PC-9 (cell line): ENCODE measurements around the gene DISC1. TPM values are rescaled to one million over a fixed set of nuclear protein-coding genes. Genes with fewer than 3 reads are reported as not detected.

Experiments used
- BruUV-seq: library from RNA; stranded (reverse); fragments of 400-500 nt; replicated peaks from 2 replicates; lab custom pipeline; 2021; lab: Mats Ljungman, UMichigan
- CTCF ChIA-PET: fragments of 300-600 bp; sonication (Branson Sonifier 250); formaldehyde crosslinking; loops from one replicate; lab custom pipeline; 2022; ENCODE audit warnings: antibody characterized with exemption; lab: Charles Lee
- POLR2A ChIA-PET: fragments of 300-600 bp; sonication (Branson Sonifier 250); formaldehyde crosslinking; loops from one replicate; lab custom pipeline; 2022; ENCODE audit warnings: antibody characterized with exemption; ENCODE audit not compliant: unreplicated experiment; lab: Charles Lee
- DNase-seq, 2 experiments: peaks; one replicate each; pipeline versions ENCODE4 v3.0.0 to v3.0.0-alpha.2; 2015 to 2022; ENCODE audit warnings: mixed read lengths in 1 of 2
- H2AFZ ChIP-seq: fragments of 200-600 bp; sonication (generic); 2 replicates; pipeline ENCODE4 v1.8.1; 2017; ENCODE audit warnings: antibody characterized with exemption
- H3F3A ChIP-seq: fragments of 200-600 bp; sonication (generic); 2 replicates; pipeline ENCODE4 v1.8.1; 2017; ENCODE audit warnings: antibody characterized with exemption, mild to moderate bottlenecking, low read depth; ENCODE audit not compliant: insufficient read depth
- H3K27ac ChIP-seq: fragments of 200-600 bp; sonication (generic); 2 replicates; pipeline ENCODE4 v1.6.1; 2016; ENCODE audit warnings: mixed run types
- H3K27me3 ChIP-seq: fragments of 200-600 bp; sonication (generic); 2 replicates; pipeline ENCODE4 v1.6.1; 2016; ENCODE audit warnings: low read depth, mixed run types; ENCODE audit not compliant: insufficient read depth
- H3K36me3 ChIP-seq: fragments of 200-600 bp; sonication (generic); 2 replicates; pipeline ENCODE4 v1.6.1; 2016; ENCODE audit warnings: low read depth, mixed run types
- H3K4me1 ChIP-seq: fragments of 200-600 bp; sonication (generic); replicated peaks from 2 replicates; pipeline ENCODE4 v1.6.1; 2016; ENCODE audit warnings: mixed run types; ENCODE audit not compliant: insufficient read depth
- H3K4me2 ChIP-seq: fragments of 200-600 bp; sonication (generic); 2 replicates; pipeline ENCODE4 v1.6.1; 2017; ENCODE audit warnings: mixed run types
- H3K4me3 ChIP-seq: fragments of 200-600 bp; sonication (generic); 2 replicates; pipeline ENCODE4 v1.6.1; 2016; ENCODE audit warnings: mixed run types
- H3K79me2 ChIP-seq: fragments of 200-600 bp; sonication (generic); 2 replicates; pipeline ENCODE4 v1.6.1; 2017; ENCODE audit warnings: low read depth, mixed run types
- H3K9me2 ChIP-seq: fragments of 200-600 bp; sonication (generic); 2 replicates; pipeline ENCODE4 v1.8.1; 2017; ENCODE audit warnings: mild to moderate bottlenecking; ENCODE audit not compliant: insufficient read depth
- H3K9me3 ChIP-seq: fragments of 200-600 bp; sonication (generic); 2 replicates; pipeline ENCODE4 v1.8.1; 2016; ENCODE audit warnings: low read depth; ENCODE audit not compliant: insufficient read depth
- H4K20me1 ChIP-seq: fragments of 200-600 bp; sonication (generic); 2 replicates; pipeline ENCODE4 v1.8.1; 2017; ENCODE audit not compliant: insufficient read depth
- EZH2 ChIP-seq: fragments of 200-600 bp; sonication (generic); IDR thresholded peaks from 2 replicates; pipeline ENCODE4 v1.8.0; 2017; ENCODE audit warnings: antibody characterized with exemption, low read depth
- intact Hi-C: fragments of 100-400 bp; cut with micrococcal nuclease; formaldehyde crosslinking; loops from one replicate; pipeline ENCODE4 v1.10.0; 2022; ENCODE audit not compliant: unreplicated experiment
- total RNA-seq: library from RNA; stranded (reverse); gene quantifications from 2 replicates; pipeline ENCODE4 v1.2.3, GENCODE V29; 2021
- TF ChIP-seq, protein P1 (sequence below): fragments of 200-600 bp; sonication (generic); conservative IDR thresholded peaks from 2 replicates; pipeline ENCODE4 v1.6.1; 2017; ENCODE audit warnings: mixed run types, antibody characterized with exemption, mild to moderate bottlenecking, moderate library complexity

DISC1 gene
- total RNA-seq, 1 experiment from 2014 or later = 7.4 TPM

DNA sequence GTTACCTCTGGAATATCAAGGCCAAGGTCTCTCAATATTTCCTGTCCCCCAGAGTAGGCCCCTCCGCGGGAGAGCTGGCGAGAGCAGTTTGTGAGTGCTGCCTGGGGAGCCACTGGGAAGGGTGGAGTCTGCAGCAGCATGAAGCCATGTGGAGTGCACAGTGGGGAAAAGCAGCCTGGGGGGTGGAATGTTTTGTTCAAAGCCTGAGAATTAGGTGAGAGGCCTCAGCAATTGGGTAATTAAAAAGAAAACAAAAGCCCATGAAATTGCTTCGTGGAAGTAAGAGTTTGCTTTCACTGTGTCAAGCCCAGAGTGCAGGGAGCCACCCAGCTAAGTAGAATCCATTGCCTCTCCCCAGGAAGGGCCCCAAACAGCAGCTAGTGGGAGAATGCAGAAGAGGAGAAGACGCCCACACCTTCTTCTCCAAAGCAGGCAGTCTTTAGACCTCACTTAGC, 30.2 kb upstream of the DISC1 start:
- Histone ChIP-seq H3F3A (no peaks in the 10 kb centered on the region), H3K27me3 (no peaks in the 10 kb centered on the region), H3K4me1 (no peaks in the 10 kb centered on the region), H3K36me3 (no peaks in the 10 kb centered on the region), H2AFZ (no peak overlapping the region), H3K9me3 (no peaks in the 10 kb centered on the region), H3K27ac (no peak overlapping the region), H3K4me3 (no peak overlapping the region), H4K20me1 (no peaks in the 10 kb centered on the region; the same call in 1 of the 2 replicates), H3K79me2 (no peaks in the 10 kb centered on the region), H3K9me2 (no peaks in the 10 kb centered on the region), H3K4me2 (no peak overlapping the region)
- DNase-seq = peak in 1 of 2 experiments; percentile 34
- POLR2A ChIA-PET = no interaction called here
- no TSS peak for BruUV-seq
- CTCF ChIA-PET = no interaction called here
- intact Hi-C loops = no loop called here
- TF ChIP-seq, protein P1, sequence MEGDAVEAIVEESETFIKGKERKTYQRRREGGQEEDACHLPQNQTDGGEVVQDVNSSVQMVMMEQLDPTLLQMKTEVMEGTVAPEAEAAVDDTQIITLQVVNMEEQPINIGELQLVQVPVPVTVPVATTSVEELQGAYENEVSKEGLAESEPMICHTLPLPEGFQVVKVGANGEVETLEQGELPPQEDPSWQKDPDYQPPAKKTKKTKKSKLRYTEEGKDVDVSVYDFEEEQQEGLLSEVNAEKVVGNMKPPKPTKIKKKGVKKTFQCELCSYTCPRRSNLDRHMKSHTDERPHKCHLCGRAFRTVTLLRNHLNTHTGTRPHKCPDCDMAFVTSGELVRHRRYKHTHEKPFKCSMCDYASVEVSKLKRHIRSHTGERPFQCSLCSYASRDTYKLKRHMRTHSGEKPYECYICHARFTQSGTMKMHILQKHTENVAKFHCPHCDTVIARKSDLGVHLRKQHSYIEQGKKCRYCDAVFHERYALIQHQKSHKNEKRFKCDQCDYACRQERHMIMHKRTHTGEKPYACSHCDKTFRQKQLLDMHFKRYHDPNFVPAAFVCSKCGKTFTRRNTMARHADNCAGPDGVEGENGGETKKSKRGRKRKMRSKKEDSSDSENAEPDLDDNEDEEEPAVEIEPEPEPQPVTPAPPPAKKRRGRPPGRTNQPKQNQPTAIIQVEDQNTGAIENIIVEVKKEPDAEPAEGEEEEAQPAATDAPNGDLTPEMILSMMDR = no peak
- no peak for TF ChIP-seq EZH2

DNA sequence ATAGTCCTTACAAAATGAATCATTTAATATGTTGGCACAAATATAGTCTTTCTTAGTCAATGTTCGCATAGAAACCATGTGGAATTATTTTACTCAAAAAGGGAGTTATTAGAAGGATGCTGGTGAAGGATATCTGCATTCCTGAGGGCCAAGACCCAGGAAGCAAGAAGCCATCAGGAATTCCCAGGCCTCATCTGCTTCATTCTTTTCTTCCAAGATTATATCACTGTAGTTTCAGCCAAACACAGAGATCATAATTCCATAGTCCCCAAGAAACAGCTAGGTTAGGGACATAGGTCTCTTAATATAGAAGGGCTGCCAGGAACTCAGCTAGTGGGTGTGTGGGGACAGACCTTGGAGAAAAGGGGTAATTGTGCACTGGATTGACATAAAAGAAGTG, 28.6 kb upstream of the DISC1 start:
- intact Hi-C loops = no loop called here
- no peak for DNase-seq
- H3K4me3 ChIP-seq = no peak overlapping the region
- no peaks in the 10 kb centered on the region for H3K4me1 ChIP-seq
- H3K9me3 ChIP-seq = no peaks in the 10 kb centered on the region
- TF ChIP-seq, protein P1 = no peak
- TF ChIP-seq EZH2 = no peak
- no peaks in the 10 kb centered on the region for H3K79me2 ChIP-seq
- no peaks in the 10 kb centered on the region for H3K36me3 ChIP-seq
- CTCF ChIA-PET = no interaction called here
- POLR2A ChIA-PET = no interaction called here
- no peak overlapping the region for H2AFZ ChIP-seq
- H3K4me2 ChIP-seq = no peak overlapping the region
- no peaks in the 10 kb centered on the region for H3F3A ChIP-seq
- no peak overlapping the region for H3K27ac ChIP-seq
- no TSS peak for BruUV-seq
- no peaks in the 10 kb centered on the region for H3K27me3 ChIP-seq
- no peaks in the 10 kb centered on the region; the same call in 1 of the 2 replicates for H4K20me1 ChIP-seq
- no peaks in the 10 kb centered on the region for H3K9me2 ChIP-seq

DNA sequence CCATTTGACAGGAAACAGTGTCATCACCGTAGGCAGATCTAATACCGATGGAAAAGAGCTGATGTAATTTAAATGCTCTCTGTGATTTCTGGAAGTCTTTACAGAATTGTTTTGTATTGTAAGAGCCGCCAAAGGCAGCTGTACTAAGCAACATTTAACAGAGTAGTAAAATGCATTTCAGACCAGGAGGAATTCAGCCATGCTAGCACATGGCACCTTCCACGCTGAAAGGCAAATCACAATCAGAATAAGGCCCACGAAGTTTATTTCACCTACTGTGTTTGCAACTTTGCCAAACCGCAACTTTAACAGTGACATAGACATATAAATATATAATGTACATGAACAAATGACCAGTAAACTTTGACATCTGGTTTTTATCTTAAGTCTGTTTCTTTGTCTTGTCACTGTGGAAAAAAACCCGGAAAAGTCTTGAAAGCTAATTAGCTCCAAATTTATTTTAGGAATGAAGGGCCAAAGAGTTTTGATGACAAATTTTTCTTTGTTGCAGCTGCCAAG, 26.1 kb upstream of the DISC1 start:
- Histone ChIP-seq H3K4me3 (no peak overlapping the region), H4K20me1 (no peaks in the 10 kb centered on the region; the same call in 1 of the 2 replicates), H3K4me2 (no peak overlapping the region), H2AFZ (no peak overlapping the region), H3K27ac (no peak overlapping the region), H3F3A (no peaks in the 10 kb centered on the region), H3K9me2 (no peaks in the 10 kb centered on the region), H3K79me2 (no peaks in the 10 kb centered on the region), H3K36me3 (no peaks in the 10 kb centered on the region), H3K9me3 (no peaks in the 10 kb centered on the region), H3K4me1 (no peaks in the 10 kb centered on the region; the same call in 1 of the 2 replicates), H3K27me3 (no peaks in the 10 kb centered on the region)
- ChIA-PET CTCF (no interaction called here), POLR2A (no interaction called here)
- TF ChIP-seq, protein P1 = no peak
- TF ChIP-seq EZH2 = no peak
- no TSS peak for BruUV-seq
- DNase-seq = no peak
- intact Hi-C loops = loop anchor here (5.0 to 10.0 kb wide), 3 partner anchors 388 to 966 kb away; no protein-coding TSS in a partner anchor
